Measurements from ENCODE around the gene MAPK1.

DNA sequence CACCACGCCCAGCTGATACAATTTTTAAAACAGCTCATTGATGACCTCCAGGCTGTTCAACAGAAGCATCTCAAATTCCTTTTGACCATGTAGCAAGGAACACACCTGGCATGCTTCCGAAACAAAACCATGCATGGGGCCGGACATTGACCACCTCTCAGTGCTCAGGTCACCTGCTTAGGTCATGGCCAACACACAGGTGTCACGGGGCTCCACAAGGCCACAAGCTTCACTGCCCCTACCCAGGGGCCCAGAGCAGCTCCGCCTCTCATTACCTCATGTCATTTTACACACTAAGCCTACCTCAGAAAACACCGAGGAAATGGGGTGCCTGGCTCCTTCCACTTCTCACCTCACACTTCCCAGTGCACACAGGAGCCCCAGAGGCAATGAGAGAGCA, 158.5 kb downstream of the MAPK1 start:
- TF ChIP-seq NR3C1 (CRISPR knock-in tag; conservative IDR thresholded peaks at IDR 0.05; ENCODE audit: low read depth) (no peak), NFYB (CRISPR knock-in tag; conservative IDR thresholded peaks at IDR 0.05; ENCODE audit: low read depth) (no peak), SP1 (CRISPR knock-in tag; conservative IDR thresholded peaks at IDR 0.05) (no peak), MXD4 (CRISPR knock-in tag; IDR thresholded peaks at IDR 0.05; ENCODE audit: borderline replicate concordance) (no peak)
- TF ChIP-seq, protein P1, sequence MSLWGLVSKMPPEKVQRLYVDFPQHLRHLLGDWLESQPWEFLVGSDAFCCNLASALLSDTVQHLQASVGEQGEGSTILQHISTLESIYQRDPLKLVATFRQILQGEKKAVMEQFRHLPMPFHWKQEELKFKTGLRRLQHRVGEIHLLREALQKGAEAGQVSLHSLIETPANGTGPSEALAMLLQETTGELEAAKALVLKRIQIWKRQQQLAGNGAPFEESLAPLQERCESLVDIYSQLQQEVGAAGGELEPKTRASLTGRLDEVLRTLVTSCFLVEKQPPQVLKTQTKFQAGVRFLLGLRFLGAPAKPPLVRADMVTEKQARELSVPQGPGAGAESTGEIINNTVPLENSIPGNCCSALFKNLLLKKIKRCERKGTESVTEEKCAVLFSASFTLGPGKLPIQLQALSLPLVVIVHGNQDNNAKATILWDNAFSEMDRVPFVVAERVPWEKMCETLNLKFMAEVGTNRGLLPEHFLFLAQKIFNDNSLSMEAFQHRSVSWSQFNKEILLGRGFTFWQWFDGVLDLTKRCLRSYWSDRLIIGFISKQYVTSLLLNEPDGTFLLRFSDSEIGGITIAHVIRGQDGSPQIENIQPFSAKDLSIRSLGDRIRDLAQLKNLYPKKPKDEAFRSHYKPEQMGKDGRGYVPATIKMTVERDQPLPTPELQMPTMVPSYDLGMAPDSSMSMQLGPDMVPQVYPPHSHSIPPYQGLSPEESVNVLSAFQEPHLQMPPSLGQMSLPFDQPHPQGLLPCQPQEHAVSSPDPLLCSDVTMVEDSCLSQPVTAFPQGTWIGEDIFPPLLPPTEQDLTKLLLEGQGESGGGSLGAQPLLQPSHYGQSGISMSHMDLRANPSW (CRISPR knock-in tag; conservative IDR thresholded peaks at IDR 0.05; ENCODE audit: low read depth): no peak
